ENCODE results near the gene RAPGEF2.
"Not testable (repeated sequence)": the region's sequence is repeated elsewhere in the genome, so short reads cannot be mapped to it uniquely, and the experiment has no call there.

The RAPGEF2 gene

GRCh38 chr4:159315879-159316278, 213.0 kb downstream of the RAPGEF2 start:
- DNase-seq (ENCODE audit: low read depth), result not testable (repeated sequence)

DNA sequence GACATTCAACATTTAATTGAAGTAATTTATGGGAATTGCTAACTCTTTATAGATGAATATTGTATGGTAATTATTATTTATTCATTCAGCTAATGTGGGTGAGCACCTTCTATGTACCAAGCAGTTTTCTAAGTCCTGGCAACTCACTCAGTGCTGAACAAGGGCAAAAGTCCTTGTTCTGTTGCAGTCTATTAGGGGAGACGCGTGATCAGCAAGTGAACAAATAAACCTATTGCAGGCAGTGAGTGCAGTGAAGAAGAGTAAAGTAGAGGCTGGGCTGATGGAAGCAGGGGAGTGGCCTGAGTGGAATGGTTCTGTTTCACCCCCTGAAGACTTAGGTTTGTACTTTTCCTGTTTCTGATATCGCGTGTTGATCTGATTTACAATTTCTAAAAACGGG, 214.3 kb downstream of the RAPGEF2 start:
- no peak for DNase-seq (ENCODE audit: low read depth)

DNA sequence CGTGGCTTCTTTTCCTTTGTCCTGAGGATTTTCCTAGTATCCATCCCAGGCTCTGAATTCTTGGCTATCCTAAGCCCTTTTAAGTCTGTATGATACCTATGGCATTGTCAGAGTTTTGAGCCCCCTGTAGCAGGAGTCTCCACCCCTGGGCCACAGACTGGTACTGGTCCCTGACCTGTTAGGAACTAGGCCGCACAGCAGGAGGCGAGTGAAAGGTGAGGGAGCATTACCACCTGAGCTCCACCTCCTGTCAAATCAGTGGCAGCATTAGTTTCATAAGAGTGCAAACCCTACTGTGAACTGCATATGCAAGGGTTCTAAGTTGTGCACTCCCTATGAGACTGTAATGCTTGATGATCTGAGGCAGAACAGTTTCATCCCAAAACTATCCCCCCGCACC, 216.1 kb downstream of the RAPGEF2 start:
- DNase-seq (ENCODE audit: low read depth), result no peak

- DNase-seq (ENCODE audit: low read depth), result no peak
Measured at GRCh38 chr4:159326480-159326879, 223.6 kb downstream of the RAPGEF2 start.

- DNase-seq (ENCODE audit: low read depth), result no peak
Measured at GRCh38 chr4:159328766-159329165, 225.9 kb downstream of the RAPGEF2 start.

DNA sequence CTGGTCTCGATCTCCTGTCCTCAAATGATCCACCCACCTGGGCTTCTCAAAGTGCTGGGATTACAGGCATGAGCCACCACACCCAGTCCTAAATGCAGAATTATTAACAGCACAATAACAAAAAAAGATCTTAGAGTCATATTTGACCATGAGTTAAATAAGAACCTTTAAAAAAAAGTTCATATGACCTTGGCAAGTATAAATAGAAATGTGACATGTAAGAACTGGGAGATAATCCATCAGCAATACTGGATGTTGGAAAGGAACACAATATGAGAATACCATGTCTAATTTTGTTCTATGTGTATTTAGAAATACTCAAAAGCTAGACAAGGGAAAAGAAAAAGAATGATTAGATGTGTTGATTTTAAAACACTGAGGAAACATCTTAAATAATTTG, 231.6 kb downstream of the RAPGEF2 start:
- DNase-seq (ENCODE audit: low read depth), result no peak

DNA sequence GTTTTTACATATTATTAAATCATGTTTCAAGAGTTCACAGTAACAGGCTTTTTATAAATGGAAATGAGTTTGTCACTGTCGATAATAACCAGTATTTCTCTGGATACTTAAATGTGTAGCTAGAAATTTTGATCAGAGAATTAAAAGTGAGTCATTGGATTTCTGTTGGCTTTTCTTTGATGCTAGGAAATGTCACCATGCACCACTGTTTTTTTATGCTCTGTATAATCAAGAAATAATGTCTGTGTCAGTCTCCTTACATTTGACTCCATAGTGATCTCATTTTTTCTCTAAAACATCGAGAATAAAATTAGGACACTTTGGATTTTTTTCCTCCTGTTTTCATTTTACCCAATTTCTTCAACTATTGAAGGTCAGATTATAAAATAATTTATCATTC, 234.2 kb downstream of the RAPGEF2 start:
- no peak for DNase-seq (ENCODE audit: low read depth)

- no peak for DNase-seq (ENCODE audit: low read depth)
Measured at GRCh38 chr4:159341522-159341921, 238.6 kb downstream of the RAPGEF2 start.

- no peak for DNase-seq (ENCODE audit: low read depth)
Measured at GRCh38 chr4:159342374-159342773, 239.5 kb downstream of the RAPGEF2 start.

DNA sequence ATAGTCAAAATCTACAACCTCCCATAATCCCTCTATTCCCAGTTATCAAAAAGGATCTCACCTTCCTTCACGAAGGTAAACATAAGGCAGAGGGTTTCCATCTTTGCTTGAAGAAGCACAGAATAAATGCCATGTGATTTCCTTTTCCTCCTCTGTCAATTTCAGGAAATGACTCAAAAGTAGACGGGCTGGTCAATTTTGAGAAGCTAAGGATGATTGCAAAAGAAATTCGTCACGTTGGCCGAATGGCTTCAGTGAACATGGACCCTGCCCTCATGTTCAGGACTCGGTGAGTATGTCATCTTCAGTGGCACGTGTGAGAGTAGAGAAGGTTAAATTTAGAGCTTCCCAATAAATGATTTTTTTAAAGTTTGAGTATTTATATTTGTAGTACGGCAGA, 240.2 kb downstream of the RAPGEF2 start:
- DNase-seq (ENCODE audit: low read depth), result no peak

DNA sequence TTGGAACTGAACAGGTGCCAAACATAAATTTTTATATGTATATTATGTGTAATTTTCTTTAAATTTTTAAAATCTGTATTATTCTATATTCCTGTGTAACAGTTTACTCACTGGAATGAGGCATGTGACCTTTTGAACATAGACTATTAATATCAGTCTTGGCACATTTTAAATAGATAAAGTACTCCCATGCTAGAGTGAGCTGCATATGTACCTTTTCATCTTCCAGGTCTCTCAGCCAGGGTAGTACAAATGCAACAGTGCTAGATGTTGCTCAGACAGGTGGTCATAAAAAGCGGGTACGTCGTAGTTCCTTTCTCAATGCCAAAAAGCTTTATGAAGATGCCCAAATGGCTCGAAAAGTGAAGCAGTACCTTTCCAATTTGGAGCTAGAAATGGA, 242.0 kb downstream of the RAPGEF2 start:
- no peak for DNase-seq (ENCODE audit: low read depth)

DNA sequence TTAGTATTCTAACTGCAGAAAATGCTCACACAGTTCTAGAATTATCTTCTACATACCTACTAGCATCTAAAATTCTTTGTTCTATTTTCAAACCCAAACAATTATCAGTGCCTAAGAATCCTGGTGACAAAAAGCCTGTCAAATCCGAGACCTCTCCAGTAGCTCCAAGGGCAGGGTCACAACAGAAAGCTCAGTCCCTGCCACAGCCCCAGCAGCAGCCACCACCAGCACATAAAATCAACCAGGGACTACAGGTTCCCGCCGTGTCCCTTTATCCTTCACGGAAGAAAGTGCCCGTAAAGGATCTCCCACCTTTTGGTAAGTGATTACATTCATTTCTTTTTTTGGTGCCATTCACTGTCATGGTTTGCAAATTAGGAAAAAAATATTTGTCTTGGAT, 243.8 kb downstream of the RAPGEF2 start:
- DNase-seq (ENCODE audit: low read depth), result no peak

- no peak for DNase-seq (ENCODE audit: low read depth)
Measured at GRCh38 chr4:159347813-159348212, 244.9 kb downstream of the RAPGEF2 start.

DNA sequence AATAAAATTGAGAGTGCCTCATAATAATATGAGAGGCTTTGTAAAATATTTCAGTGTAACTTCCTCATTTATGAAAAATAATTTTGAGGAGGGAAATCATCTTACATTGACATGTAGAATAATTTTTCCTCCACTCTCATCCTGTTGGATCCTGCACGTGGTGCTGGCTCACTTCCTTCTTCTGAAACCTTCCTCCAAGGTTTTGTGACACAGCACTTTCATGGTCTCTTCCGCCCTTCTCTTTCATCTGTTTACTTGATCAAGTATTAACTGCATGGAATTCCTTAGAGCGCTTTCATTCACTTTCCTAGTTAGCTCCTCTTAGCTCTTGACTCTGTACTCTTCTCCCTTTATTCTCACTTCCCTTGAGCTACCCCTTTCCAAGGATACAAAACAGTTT, 246.5 kb downstream of the RAPGEF2 start:
- DNase-seq (ENCODE audit: low read depth), result no peak

DNA sequence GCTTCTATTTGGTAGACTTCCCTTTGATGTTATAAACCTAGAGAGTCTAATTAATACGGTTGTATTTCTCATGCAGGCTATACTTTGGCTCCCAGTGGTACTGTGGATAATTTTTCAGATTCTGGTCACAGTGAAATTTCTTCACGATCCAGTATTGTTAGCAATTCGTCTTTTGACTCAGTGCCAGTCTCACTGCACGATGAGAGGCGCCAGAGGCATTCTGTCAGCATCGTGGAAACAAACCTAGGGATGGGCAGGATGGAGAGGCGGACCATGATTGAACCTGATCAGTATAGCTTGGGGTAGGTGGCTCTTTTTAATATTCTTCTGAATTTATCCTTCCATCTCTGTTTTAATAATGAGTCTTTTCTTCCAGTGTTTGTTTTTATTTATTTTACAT, 249.7 kb downstream of the RAPGEF2 start:
- DNase-seq (ENCODE audit: low read depth), result no peak

DNA sequence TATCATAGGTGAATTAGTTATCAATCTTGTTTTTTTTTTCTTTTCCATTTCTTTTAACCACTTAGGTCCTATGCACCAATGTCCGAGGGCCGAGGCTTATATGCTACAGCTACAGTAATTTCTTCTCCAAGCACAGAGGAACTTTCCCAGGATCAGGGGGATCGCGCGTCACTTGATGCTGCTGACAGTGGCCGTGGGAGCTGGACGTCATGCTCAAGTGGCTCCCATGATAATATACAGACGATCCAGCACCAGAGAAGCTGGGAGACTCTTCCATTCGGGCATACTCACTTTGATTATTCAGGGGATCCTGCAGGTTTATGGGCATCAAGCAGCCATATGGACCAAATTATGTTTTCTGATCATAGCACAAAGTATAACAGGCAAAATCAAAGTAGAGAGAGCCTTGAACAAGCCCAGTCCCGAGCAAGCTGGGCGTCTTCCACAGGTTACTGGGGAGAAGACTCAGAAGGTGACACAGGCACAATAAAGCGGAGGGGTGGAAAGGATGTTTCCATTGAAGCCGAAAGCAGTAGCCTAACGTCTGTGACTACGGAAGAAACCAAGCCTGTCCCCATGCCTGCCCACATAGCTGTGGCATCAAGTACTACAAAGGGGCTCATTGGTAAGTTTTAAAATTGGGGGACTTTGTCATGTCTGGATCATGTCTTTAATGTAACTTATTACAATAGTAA, 250.7 kb downstream of the RAPGEF2 start:
- no peak for DNase-seq (ENCODE audit: low read depth)

GRCh38 chr4:159355466-159355865, 252.6 kb downstream of the RAPGEF2 start:
- DNase-seq (ENCODE audit: low read depth), result no peak

DNA sequence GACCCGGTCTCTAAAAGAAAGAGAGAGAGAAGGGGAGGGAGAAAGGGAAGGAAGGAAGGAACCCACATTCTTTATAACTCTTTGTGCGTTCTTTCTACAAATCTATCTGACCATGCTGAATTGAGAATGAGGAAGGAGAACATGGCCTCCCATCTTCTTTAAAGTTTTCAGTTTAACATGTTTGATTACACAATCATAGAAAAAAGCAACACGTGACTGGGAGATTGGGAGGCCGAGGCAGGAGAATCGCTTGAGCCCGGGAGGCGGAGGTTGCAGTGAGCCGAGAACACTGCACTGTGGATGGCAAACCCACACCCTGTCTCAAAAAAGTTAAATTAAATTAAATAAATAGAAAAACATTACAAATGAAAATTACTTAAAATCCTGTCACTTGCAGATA, 254.5 kb downstream of the RAPGEF2 start:
- DNase-seq (ENCODE audit: low read depth), result no peak

- DNase-seq (ENCODE audit: low read depth), result no peak
Measured at GRCh38 chr4:159358226-159358625, 255.3 kb downstream of the RAPGEF2 start.

- no peak for DNase-seq (ENCODE audit: low read depth)
Measured at GRCh38 chr4:159360549-159360948, 257.7 kb downstream of the RAPGEF2 start.

DNA sequence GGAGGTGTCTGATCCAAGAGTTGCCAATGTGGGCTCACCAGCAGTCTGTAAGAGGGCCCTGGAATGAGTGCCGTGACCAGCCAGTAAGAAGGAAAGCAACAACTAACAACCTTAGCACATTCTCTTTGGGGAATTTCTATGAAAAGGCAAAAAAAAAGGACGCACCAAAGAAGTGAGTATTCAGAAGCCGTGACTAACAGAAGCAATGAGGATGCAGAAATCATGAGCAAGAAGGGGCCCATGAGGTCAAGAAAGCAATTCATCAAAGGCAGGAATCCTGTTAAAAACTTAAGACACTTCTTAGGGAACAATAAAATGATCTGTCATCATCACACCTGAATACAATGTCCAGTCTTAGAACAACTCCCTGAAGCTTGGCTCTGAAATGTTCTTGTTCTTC, 260.5 kb downstream of the RAPGEF2 start:
- no peak for DNase-seq (ENCODE audit: low read depth)

GRCh38 chr4:159366966-159367780, 264.3 kb downstream of the RAPGEF2 start:
- no peak for DNase-seq (ENCODE audit: low read depth)

- DNase-seq (ENCODE audit: low read depth), result no peak
Measured at GRCh38 chr4:159367781-159368080, 264.9 kb downstream of the RAPGEF2 start.

- no peak for DNase-seq (ENCODE audit: low read depth)
Measured at GRCh38 chr4:159368320-159368719, 265.4 kb downstream of the RAPGEF2 start.

Data from activated T-helper 1 cell treated with Interleukin-2 at 50 U/mL for 16 hours (primary cell).